Neural cell (in vitro differentiated cells): ENCODE results near the gene GK. TPM values are rescaled to one million over a fixed set of nuclear protein-coding genes. Genes with fewer than 3 reads are reported as not detected.

Experiments used
- H2AFZ ChIP-seq: fragments of 200-600, 300-800 bp; sonication (generic), shearing (Covaris generic); 2 replicates; pipeline ENCODE4 v1.6.0; 2014; ENCODE audit warnings: low read depth, mild to moderate bottlenecking, antibody characterized with exemption, low read length, moderate library complexity
- H3F3A ChIP-seq: fragments of 200-600 bp; shearing (Covaris generic); 2 replicates; pipeline ENCODE4 v1.6.1; 2016; ENCODE audit warnings: mild to moderate bottlenecking, moderate library complexity, mixed read lengths, antibody characterized with exemption, low read length; ENCODE audit not compliant: insufficient read depth, poor library complexity, severe bottlenecking
- H3K27ac ChIP-seq: fragments of 200-600, 300-800 bp; sonication (generic), shearing (Covaris generic); 2 replicates; pipeline ENCODE4 v1.5.1; 2014; ENCODE audit warnings: mild to moderate bottlenecking, low read length, moderate library complexity
- H3K27me3 ChIP-seq: fragments of 300-800, 200-600 bp; sonication (generic), shearing (Covaris generic); 2 replicates; pipeline ENCODE4 v1.6.0; 2014; ENCODE audit warnings: mild to moderate bottlenecking, low read depth, low read length, moderate library complexity; ENCODE audit not compliant: insufficient read depth
- H3K36me3 ChIP-seq: fragments of 300-800, 200-600 bp; sonication (generic), shearing (Covaris generic); 2 replicates; pipeline ENCODE4 v1.5.1; 2014; ENCODE audit warnings: mild to moderate bottlenecking, antibody characterized with exemption, low read length, moderate library complexity; ENCODE audit not compliant: insufficient read depth
- H3K4me2 ChIP-seq: fragments of 300-800, 200-600 bp; sonication (generic), shearing (Covaris generic); 2 replicates; pipeline ENCODE4 v1.6.0; 2014; ENCODE audit warnings: mild to moderate bottlenecking, low read length
- H3K4me3 ChIP-seq: fragments of 300-800, 200-600 bp; sonication (generic), shearing (Covaris generic); 2 replicates; pipeline ENCODE4 v1.5.1; 2014; ENCODE audit warnings: mild to moderate bottlenecking, low read length, moderate library complexity
- H3K79me2 ChIP-seq: fragments of 200-600 bp; shearing (Covaris generic); replicated peaks from 2 replicates; pipeline ENCODE4 v1.6.0; 2014; ENCODE audit warnings: mild to moderate bottlenecking, low read length, moderate library complexity; ENCODE audit not compliant: insufficient read depth
- H3K9ac ChIP-seq: fragments of 300-800, 200-600 bp; sonication (generic), shearing (Covaris generic); 2 replicates; pipeline ENCODE4 v1.6.1; 2016; ENCODE audit warnings: mild to moderate bottlenecking, low read length, mixed read lengths
- H3K9me2 ChIP-seq: fragments of 200-600 bp; shearing (Covaris generic); 2 replicates; pipeline ENCODE4 v1.6.1; 2016; ENCODE audit warnings: mild to moderate bottlenecking, low read length, mixed read lengths; ENCODE audit not compliant: insufficient read depth
- H3K9me3 ChIP-seq: fragments of 200-600, 300-800 bp; sonication (generic), shearing (Covaris generic); 2 replicates; pipeline ENCODE4 v1.6.1; 2016; ENCODE audit warnings: mild to moderate bottlenecking, mixed run types, low read length, moderate library complexity, mixed read lengths
- H4K20me1 ChIP-seq: fragments of 200-600 bp; shearing (Covaris generic); 2 replicates; pipeline ENCODE4 v1.6.1; 2016; ENCODE audit warnings: mild to moderate bottlenecking, mixed run types; ENCODE audit not compliant: insufficient read depth
- EP300 ChIP-seq: fragments of 450-650 bp; conservative IDR thresholded peaks from 2 replicates; pipeline ENCODE4 v1.6.1; 2014; ENCODE audit warnings: antibody characterized with exemption, mild to moderate bottlenecking, moderate library complexity; ENCODE audit not compliant: poor library complexity, severe bottlenecking
- EZH2 ChIP-seq: fragments of 200-600, 300-800 bp; shearing (Covaris generic), sonication (generic); IDR thresholded peaks from 2 replicates; pipeline ENCODE4 v1.6.1; 2014; ENCODE audit warnings: antibody characterized with exemption, low read length, borderline replicate concordance, mild to moderate bottlenecking; ENCODE audit not compliant: insufficient read depth, poor library complexity, severe bottlenecking
- MXI1 ChIP-seq: fragments of 450-650 bp; conservative IDR thresholded peaks from 2 replicates; pipeline ENCODE4 v1.6.1; 2014; ENCODE audit warnings: antibody characterized with exemption, mild to moderate bottlenecking; ENCODE audit not compliant: poor library complexity, severe bottlenecking
- POLR2AphosphoS5 ChIP-seq: IDR thresholded peaks from 2 replicates; pipeline ENCODE4 v1.6.1; 2012
- RAD21 ChIP-seq: fragments of 450-650 bp; conservative IDR thresholded peaks from 2 replicates; pipeline ENCODE4 v1.6.1; 2014; ENCODE audit warnings: antibody characterized with exemption, mild to moderate bottlenecking, moderate library complexity
- SMC3 ChIP-seq: fragments of 450-650 bp; conservative IDR thresholded peaks from 2 replicates; pipeline ENCODE4 v1.6.1; 2014; ENCODE audit warnings: antibody characterized with exemption, mild to moderate bottlenecking, moderate library complexity; ENCODE audit not compliant: poor library complexity
- TAF1 ChIP-seq: IDR thresholded peaks from 2 replicates; pipeline ENCODE4 v1.6.1; 2012; ENCODE audit warnings: low read depth
- polyA plus RNA-seq: library from polyadenylated mRNA; depleted of rRNA; stranded (reverse); fragments of >200 nt; gene quantifications from 2 replicates; pipeline ENCODE4 v1.2.3, GENCODE V29; 2014
- TF ChIP-seq, protein P1 (sequence below): fragments of 450-650 bp; IDR thresholded peaks from 2 replicates; pipeline ENCODE4 v1.5.1; 2014; ENCODE audit warnings: antibody characterized with exemption, mild to moderate bottlenecking, moderate library complexity; ENCODE audit not compliant: poor library complexity, severe bottlenecking
- TF ChIP-seq, protein P2 (sequence below): IDR thresholded peaks from 2 replicates; pipeline ENCODE4 v1.6.1; 2012; ENCODE audit warnings: borderline replicate concordance

Gene GK
- polyA plus RNA-seq, 1 donor from 2014 or later: 6.3 TPM

DNA sequence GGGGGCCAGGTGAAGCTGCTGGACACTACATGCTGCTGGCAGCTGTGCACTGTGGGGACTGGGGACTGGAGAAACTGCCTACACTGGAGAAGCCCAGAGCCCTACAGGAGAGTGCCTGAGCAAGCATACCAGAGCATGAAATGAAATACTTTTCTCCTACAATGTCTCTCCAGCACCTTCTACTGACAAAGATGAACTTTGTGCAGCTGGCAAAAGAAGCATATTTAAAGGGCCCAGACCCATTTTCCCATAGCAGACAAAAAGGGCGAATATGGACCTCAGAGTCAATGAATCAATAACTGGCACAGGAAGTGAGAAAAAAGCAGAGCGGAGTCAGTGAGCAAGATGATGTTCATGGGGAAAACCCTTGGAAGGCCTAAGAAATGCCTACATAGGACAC, 30.9 kb upstream of the GK start:
- H3K79me2 ChIP-seq: no peaks in the 10 kb centered on the region
- no peak overlapping the region for H2AFZ ChIP-seq
- H3K9me2 ChIP-seq: no peaks in the 10 kb centered on the region
- H3K27ac ChIP-seq: no peak overlapping the region
- no peaks in the 10 kb centered on the region for H4K20me1 ChIP-seq
- H3K9ac ChIP-seq: no peak overlapping the region
- no peaks in the 10 kb centered on the region for H3F3A ChIP-seq
- TF ChIP-seq MXI1: no peak
- TF ChIP-seq SMC3: no peak
- TF ChIP-seq, protein P1, sequence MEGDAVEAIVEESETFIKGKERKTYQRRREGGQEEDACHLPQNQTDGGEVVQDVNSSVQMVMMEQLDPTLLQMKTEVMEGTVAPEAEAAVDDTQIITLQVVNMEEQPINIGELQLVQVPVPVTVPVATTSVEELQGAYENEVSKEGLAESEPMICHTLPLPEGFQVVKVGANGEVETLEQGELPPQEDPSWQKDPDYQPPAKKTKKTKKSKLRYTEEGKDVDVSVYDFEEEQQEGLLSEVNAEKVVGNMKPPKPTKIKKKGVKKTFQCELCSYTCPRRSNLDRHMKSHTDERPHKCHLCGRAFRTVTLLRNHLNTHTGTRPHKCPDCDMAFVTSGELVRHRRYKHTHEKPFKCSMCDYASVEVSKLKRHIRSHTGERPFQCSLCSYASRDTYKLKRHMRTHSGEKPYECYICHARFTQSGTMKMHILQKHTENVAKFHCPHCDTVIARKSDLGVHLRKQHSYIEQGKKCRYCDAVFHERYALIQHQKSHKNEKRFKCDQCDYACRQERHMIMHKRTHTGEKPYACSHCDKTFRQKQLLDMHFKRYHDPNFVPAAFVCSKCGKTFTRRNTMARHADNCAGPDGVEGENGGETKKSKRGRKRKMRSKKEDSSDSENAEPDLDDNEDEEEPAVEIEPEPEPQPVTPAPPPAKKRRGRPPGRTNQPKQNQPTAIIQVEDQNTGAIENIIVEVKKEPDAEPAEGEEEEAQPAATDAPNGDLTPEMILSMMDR: no peak
- no peak for TF ChIP-seq EP300
- no peak for TF ChIP-seq TAF1
- TF ChIP-seq POLR2AphosphoS5: no peak
- TF ChIP-seq, protein P2, sequence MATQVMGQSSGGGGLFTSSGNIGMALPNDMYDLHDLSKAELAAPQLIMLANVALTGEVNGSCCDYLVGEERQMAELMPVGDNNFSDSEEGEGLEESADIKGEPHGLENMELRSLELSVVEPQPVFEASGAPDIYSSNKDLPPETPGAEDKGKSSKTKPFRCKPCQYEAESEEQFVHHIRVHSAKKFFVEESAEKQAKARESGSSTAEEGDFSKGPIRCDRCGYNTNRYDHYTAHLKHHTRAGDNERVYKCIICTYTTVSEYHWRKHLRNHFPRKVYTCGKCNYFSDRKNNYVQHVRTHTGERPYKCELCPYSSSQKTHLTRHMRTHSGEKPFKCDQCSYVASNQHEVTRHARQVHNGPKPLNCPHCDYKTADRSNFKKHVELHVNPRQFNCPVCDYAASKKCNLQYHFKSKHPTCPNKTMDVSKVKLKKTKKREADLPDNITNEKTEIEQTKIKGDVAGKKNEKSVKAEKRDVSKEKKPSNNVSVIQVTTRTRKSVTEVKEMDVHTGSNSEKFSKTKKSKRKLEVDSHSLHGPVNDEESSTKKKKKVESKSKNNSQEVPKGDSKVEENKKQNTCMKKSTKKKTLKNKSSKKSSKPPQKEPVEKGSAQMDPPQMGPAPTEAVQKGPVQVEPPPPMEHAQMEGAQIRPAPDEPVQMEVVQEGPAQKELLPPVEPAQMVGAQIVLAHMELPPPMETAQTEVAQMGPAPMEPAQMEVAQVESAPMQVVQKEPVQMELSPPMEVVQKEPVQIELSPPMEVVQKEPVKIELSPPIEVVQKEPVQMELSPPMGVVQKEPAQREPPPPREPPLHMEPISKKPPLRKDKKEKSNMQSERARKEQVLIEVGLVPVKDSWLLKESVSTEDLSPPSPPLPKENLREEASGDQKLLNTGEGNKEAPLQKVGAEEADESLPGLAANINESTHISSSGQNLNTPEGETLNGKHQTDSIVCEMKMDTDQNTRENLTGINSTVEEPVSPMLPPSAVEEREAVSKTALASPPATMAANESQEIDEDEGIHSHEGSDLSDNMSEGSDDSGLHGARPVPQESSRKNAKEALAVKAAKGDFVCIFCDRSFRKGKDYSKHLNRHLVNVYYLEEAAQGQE: no peak
- no peak for TF ChIP-seq RAD21
- no peak for TF ChIP-seq EZH2
- H3K4me2 ChIP-seq: no peak overlapping the region
- H3K36me3 ChIP-seq: no peaks in the 10 kb centered on the region
- no peaks in the 10 kb centered on the region for H3K9me3 ChIP-seq
- H3K4me3 ChIP-seq: no peak overlapping the region
- no peaks in the 10 kb centered on the region for H3K27me3 ChIP-seq

DNA sequence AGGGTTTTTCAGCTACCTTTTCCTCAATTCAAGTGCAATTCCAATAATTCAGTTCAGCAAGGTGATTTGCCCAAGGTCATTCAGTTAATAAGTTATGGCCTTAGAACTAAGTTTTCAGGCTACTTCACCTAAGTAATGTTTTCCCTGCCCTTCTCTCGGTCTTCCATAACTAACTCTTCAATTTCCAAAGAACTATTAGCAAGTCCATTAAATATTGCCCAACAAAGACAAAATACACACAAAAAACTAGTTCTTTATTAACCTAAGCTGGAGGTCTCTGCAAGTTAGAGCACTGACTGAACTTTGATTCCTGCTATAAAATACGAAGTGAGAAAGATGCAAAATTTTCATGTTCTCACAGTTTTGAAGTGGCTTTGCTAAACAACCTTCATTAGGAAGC, 26.8 kb upstream of the GK start:
- no peak overlapping the region for H3K9ac ChIP-seq
- no peak overlapping the region for H3K4me2 ChIP-seq
- H2AFZ ChIP-seq: no peak overlapping the region

More for the DNA sequence above, 26.8 kb upstream of the GK start:
- Histone ChIP-seq H3F3A (no peaks in the 10 kb centered on the region), H3K9me2 (no peaks in the 10 kb centered on the region), H3K4me3 (no peak overlapping the region), H3K9me3 (no peaks in the 10 kb centered on the region), H3K79me2 (no peaks in the 10 kb centered on the region), H3K36me3 (no peaks in the 10 kb centered on the region), H4K20me1 (no peaks in the 10 kb centered on the region), H3K27ac (no peak overlapping the region), H3K27me3 (no peaks in the 10 kb centered on the region)
- TF ChIP-seq, protein P1: no peak
- no peak for TF ChIP-seq POLR2AphosphoS5
- no peak for TF ChIP-seq SMC3
- TF ChIP-seq, protein P2: no peak
- no peak for TF ChIP-seq RAD21
- no peak for TF ChIP-seq MXI1
- TF ChIP-seq EZH2: no peak
- no peak for TF ChIP-seq TAF1
- TF ChIP-seq EP300: no peak
